Stimulated activated CD8-positive, alpha-beta memory T cell treated with anti-CD3 and anti-CD28 coated beads, Interleukin-12 subunit alpha, Interleukin-12 subunit beta, amount 100 ng/mL, for 4 hours (primary cell): ENCODE results near the gene TMEM185A.
"Not testable (repeated sequence)": the region's sequence is repeated elsewhere in the genome, so short reads cannot be mapped to it uniquely, and the experiment has no call there.

ENCODE experiments used
- DNase-seq: peaks from one replicate; pipeline ENCODE4 v3.0.0-alpha.2; 2020; ENCODE audit warnings: low read depth

TMEM185A gene

GRCh38 chrX:149631234-149632165, at the start of gene TMEM185A:
TSS of gene TMEM185A (minus strand) at chrX:149631792. CDS start at chrX:149631580, 212 bp downstream.
- DNase-seq, result peak; percentile 52

DNA sequence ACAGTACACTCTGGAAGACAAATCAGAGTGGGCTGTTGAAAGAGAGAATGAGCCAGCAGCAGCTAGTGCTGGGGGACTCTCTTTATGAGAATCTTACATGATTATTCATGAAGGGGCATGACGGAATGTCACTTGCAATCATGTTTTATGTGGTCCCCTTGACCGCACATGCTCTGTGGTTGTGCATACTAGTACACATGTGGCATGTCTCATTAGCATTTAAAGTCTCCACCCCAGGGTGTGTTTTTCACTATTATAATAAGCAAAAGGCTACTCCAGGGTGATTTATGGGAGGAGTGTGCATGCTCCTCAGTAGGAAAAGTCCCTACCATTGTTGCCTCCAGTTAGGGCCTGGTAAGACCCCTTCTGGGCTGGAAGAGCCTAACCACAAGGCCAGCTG, 49.6 kb upstream of the TMEM185A start:
- DNase-seq, result no peak

- not testable (repeated sequence) for DNase-seq
Measured at GRCh38 chrX:149679164-149679678, 47.6 kb upstream of the TMEM185A start.

DNA sequence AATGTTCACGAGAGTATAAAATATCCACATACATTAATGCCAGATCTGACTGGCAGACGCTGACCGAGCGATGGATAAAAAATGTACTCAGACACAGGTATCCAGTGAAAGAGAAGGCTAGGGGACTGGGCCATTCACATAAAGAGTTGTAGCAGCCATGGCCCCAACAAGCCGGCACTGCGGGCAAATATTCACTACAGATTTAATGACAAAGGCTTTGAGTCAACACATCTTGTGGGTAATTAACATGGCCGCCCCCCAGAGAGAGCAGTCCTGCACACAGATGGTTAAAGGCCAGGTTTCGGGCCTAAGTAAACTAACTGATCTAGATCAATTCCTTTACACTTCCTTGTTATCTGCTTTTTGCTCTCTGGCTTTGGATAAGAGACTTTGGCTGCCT, 44.0 kb upstream of the TMEM185A start:
- DNase-seq, result not testable (repeated sequence)

DNA sequence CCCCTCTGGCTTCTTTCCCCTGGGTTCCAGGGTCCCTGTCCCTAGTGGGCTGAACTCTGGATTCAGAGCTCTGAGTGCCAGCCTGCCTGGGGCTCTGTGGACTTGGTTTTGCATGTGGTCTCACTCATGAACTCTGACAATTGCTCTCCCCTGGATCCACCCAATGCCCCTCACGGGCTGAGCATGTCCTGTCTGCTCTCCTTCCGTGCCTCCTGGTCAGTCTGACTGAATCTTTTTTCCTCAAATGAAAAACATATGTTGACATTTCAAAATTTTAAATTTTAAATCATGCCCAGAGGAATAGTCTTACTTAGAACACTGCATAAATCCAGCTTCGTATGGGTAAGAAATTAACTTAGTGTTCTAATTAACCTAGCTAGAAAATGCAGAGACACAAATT, 43.5 kb upstream of the TMEM185A start:
- not testable (repeated sequence) for DNase-seq

DNA sequence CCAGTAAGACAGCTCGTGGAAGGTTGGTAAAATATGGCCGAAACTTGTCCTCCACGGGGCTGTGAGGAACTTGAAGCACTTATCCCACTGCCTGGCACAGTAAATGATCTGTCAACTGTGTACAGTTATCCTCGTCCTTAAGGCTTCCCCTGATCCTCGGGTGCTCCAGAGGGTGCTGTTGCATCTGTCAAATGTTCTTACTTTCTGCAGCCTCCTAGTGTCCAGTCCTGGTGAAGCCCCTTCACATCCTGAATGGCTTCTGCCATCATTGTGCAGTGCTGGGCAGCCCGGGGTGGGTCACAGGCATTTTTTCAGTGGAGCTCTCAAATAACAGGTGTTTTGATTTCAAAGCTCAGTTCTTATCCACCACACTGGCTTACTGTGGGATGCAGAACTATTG, 29.0 kb upstream of the TMEM185A start:
- DNase-seq, result not testable (repeated sequence)

- DNase-seq, result not testable (repeated sequence)
Measured at GRCh38 chrX:149656260-149656884, 24.8 kb upstream of the TMEM185A start.

- DNase-seq, result no peak
Measured at GRCh38 chrX:149652232-149652981, 20.8 kb upstream of the TMEM185A start.

GRCh38 chrX:149650162-149650561, 18.6 kb upstream of the TMEM185A start:
- DNase-seq, result no peak

GRCh38 chrX:149648932-149649331, 17.3 kb upstream of the TMEM185A start:
- no peak for DNase-seq

- no peak for DNase-seq
Measured at GRCh38 chrX:149647505-149647904, 15.9 kb upstream of the TMEM185A start.

DNA sequence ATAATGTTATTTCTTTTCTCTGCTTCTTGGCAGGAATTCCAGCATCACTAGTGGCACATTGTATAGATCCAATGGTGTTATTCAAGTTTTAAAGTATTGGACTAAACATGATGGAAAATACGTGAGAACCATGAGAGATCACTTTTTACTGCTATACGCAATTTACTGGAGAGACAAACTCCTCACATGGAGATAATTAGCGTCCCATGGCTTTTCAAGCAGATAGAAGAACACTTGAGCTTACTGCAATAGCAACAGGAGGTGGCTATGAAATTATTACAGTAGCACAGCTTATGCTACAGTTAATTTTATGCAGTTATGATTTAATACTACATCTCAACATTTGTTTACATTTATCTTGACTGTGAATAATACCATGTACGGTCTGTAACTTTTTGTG, 11.9 kb upstream of the TMEM185A start:
- no peak for DNase-seq

- DNase-seq, result no peak
Measured at GRCh38 chrX:149641835-149642234, 10.2 kb upstream of the TMEM185A start.

DNA sequence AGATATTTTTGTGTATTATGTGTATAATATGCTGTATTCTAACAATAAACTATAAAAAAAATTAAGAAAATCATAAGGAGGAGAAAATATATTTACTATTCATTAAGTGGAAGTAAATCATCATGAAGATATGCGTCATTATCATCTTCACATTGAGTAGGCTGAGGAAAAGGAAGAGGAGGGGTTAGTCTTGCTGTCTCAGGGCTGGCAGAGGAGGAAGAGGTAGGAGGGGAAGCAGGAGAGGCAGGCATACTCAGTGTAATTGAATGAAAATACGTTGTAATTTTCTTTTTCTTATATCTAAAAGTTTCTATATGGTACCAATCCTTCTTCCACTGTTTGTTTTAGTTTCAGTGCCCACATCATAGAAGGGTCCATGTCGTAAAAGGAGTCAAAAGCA, 9.8 kb upstream of the TMEM185A start:
- no peak for DNase-seq

GRCh38 chrX:149639568-149639967, 8.0 kb upstream of the TMEM185A start:
- DNase-seq, result no peak

GRCh38 chrX:149638860-149639259, 7.3 kb upstream of the TMEM185A start:
- no peak for DNase-seq

DNA sequence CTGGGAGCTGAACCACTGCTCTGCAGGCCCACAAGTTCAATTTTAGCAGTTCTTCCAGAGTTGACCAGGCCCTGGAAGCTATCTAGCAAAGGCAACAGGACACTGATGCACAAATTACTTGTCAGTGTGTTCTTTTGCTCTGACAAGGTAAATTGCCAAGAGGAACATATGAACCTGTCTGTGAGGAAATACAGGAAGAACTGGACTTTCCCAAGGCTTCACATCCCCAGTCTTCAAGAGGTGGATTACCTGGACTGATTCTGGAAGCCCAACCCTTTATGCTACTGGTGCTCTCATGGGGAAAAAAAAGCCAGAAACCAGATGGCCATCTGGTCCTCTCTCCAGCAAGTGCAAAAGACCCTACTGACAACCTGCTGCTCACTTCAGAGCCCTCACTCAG, 1.9 kb upstream of the TMEM185A start:
- no peak for DNase-seq

DNA sequence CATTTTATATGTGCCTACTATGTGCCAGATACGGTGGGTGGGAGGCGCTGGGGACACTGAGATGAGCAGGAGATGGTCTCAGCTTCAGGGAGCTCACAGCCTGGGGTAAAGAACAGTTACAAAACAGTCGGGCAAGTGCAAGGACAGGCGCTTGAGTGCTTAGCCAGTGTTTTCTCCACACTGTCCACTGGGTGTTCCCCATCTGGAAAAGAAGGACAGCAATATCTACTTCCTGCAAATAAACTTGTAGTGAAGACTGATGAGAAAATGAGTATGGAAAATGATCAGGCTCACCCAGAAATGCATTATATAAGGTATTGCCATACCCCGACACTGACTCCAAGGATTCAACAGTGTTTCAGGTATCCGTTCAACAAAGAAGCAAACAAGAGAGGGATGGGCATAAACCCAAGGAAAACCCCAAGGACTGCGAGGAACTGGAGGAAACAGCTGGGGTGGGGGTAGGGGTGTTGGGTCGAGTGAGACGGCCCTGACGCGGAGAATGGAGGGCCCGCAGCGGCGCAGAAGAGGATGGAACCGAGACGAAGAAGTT, 835 bp downstream of the TMEM185A start:
- DNase-seq, result no peak

DNA sequence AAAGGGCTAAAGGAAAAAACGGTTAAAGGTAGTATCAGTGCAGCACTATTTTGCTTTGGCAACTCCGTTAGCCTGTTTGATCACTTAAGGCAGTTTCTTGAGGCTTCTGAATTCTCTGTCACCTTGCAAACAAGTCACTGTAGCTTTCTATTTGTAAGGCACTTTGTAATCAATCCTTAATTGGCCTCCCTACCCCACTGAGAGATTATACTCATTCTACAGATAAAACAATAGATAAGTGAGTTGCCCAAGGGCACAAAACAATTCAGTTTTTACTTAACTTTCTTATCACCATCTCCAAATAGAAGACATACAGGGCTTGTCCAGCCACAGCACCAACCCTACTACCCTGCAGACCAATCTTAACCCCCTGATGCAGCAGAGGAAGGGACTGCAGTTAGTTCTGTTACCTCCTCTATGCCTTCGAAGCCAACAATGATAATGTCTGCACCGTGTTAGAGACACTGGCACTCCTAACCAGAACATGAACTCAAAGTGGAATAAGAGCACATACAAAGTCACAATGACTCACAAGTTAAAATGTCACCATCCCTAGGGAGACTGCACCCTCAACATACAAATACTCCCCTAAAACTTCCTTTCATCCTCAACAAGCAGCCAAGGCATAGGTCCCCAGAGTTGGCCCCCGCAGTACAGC, 1.7 kb downstream of the TMEM185A start:
- no peak for DNase-seq

GRCh38 chrX:149628768-149629167, 2.8 kb downstream of the TMEM185A start:
- no peak for DNase-seq

- DNase-seq, result no peak
Measured at GRCh38 chrX:149628280-149628679, 3.3 kb downstream of the TMEM185A start.
